Right lung (tissue), 5 donors: ENCODE data around the gene FBXL3. TPM values are rescaled to one million over a fixed set of nuclear protein-coding genes. Genes with fewer than 3 reads are reported as not detected.
"Not testable (repeated sequence)": the region's sequence is repeated elsewhere in the genome, so short reads cannot be mapped to it uniquely, and the experiment has no call there.

Experiments
- DNase-seq, 2 donors: peaks; one replicate each; pipeline ENCODE4 v3.0.0-alpha.2; 2013
- polyA plus RNA-seq, 5 donors: library from polyadenylated mRNA; unstranded; fragments of 120-200 nt; gene quantifications; one replicate each; pipeline versions ENCODE4 v1.2.1 to v1.2.3, GENCODE V29; 2013; ENCODE audit warnings: inconsistent platforms in 1 of 5, low replicate concordance in 1 of 5; ENCODE audit not compliant: insufficient read length in 5 of 5, insufficient read depth in 1 of 5

Gene FBXL3
- polyA plus RNA-seq, 5 donors: 48.1 to 76.8 (median 61.5) TPM

GRCh38 chr13:77031656-77032243 is 4.8 kb upstream of the FBXL3 start:
- DNase-seq: no peak

- DNase-seq: peak in 1 of 2 donors; percentile 10
These were observed 2.5 kb upstream of the FBXL3 start for GRCh38 chr13:77029436-77029835.

GRCh38 chr13:77028202-77028601 is 1.2 kb upstream of the FBXL3 start:
- DNase-seq: peak in 1 of 2 donors; percentile 16

GRCh38 chr13:77026255-77026860 is 601 bp downstream of the FBXL3 start:
- DNase-seq: peak; percentile 50 to 51

- DNase-seq: no peak
These were observed 4.6 kb downstream of the FBXL3 start for GRCh38 chr13:77022341-77022740.

- no peak for DNase-seq
These were observed 7.2 kb downstream of the FBXL3 start for GRCh38 chr13:77019756-77020155.

- no peak for DNase-seq
These were observed 9.9 kb downstream of the FBXL3 start for GRCh38 chr13:77016888-77017623.

- no peak for DNase-seq
These were observed 10.6 kb downstream of the FBXL3 start for GRCh38 chr13:77016251-77016812.

- DNase-seq: no peak
These were observed 11.9 kb downstream of the FBXL3 start for GRCh38 chr13:77014906-77015685.

GRCh38 chr13:77013853-77014542 is 13.0 kb downstream of the FBXL3 start:
- no peak for DNase-seq

- DNase-seq: not testable (repeated sequence)
These were observed 17.2 kb downstream of the FBXL3 start for GRCh38 chr13:77009719-77010118.

- no peak for DNase-seq
These were observed 17.9 kb downstream of the FBXL3 start for GRCh38 chr13:77009011-77009410.

- not testable (repeated sequence) for DNase-seq
These were observed 18.6 kb downstream of the FBXL3 start for GRCh38 chr13:77008337-77008736.

- DNase-seq: no peak
These were observed 24.3 kb downstream of the FBXL3 start for GRCh38 chr13:77002590-77003190.

GRCh38 chr13:77001963-77002587 is 24.9 kb downstream of the FBXL3 start:
- no peak for DNase-seq

- no peak for DNase-seq
These were observed 25.4 kb downstream of the FBXL3 start for GRCh38 chr13:77001540-77001939.

GRCh38 chr13:77000475-77000874 is 26.5 kb downstream of the FBXL3 start:
- DNase-seq: no peak

- no peak for DNase-seq
These were observed 32.7 kb downstream of the FBXL3 start for GRCh38 chr13:76994281-76994680.

- no peak for DNase-seq
These were observed 33.5 kb downstream of the FBXL3 start for GRCh38 chr13:76993473-76993872.

GRCh38 chr13:76993021-76993420 is 33.9 kb downstream of the FBXL3 start:
- no peak for DNase-seq
